OCI-LY7 (cell line): ENCODE measurements around the gene HOXA4.

ENCODE experiments used
- CTCF ChIP-seq: fragments of 200-600 bp; sonication (generic); conservative IDR thresholded peaks from 2 replicates; pipeline ENCODE4 v1.5.1; 2014; ENCODE audit warnings: mild to moderate bottlenecking, antibody characterized with exemption, low read length, moderate library complexity, mixed read lengths
- EZH2phosphoT487 ChIP-seq: fragments of 200-600 bp; sonication (generic); IDR thresholded peaks from 2 replicates; pipeline ENCODE4 v1.6.1; 2018; ENCODE audit warnings: low read depth, borderline replicate concordance, mild to moderate bottlenecking, mixed run types, antibody characterized with exemption, low read length, moderate library complexity, mixed read lengths

- TF ChIP-seq EZH2phosphoT487 = no peak
- peak; percentile 97 for TF ChIP-seq CTCF
Observed at GRCh38 chr7:27179503-27180430, 49.2 kb upstream of the HOXA4 start.
